Keratinocyte (primary cell): ENCODE results near the gene SAPCD1.

Experiments
- EZH2 ChIP-seq: IDR thresholded peaks from one replicate; pipeline ENCODE4 v1.6.1; 2012; ENCODE audit warnings: inconsistent platforms, mild to moderate bottlenecking, low read length, moderate library complexity
- TF ChIP-seq, protein P1 (sequence below), 3 experiments: IDR thresholded peaks in 1 of 3; conservative IDR thresholded peaks in 1 of 3; optimal IDR thresholded peaks in 1 of 3; 2 replicates in 2 of 3; 3 replicates in 1 of 3; pipeline versions ENCODE3 to v1.5.1; 2011; ENCODE audit warnings: low read length in 3 of 3, mild to moderate bottlenecking in 3 of 3, moderate library complexity in 2 of 3, control low read depth in 1 of 3, inconsistent platforms in 1 of 3; ENCODE audit not compliant: insufficient read depth in 2 of 3; ENCODE audit errors: extremely low read depth in 1 of 3

DNA sequence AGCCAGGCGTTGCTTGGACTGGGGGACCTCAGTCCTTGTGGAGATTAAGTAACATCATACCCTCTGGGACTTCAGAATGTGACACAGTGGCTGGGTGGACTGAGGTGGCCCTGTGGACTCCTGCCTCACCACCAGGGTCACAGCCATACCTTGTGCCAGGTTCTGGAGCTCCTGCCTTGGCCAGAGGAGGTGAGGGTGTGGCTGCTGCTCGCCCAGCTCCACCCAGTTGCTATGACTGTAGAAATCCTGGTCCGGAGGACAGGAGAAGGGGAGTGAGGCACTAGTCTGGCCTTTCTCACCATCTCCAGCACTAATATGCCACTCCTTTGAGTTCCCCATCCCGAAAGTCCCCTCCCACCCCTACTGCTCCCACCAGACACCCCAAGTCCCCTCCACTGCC lies 12.7 kb downstream of the SAPCD1 start:
- TF ChIP-seq, protein P1, sequence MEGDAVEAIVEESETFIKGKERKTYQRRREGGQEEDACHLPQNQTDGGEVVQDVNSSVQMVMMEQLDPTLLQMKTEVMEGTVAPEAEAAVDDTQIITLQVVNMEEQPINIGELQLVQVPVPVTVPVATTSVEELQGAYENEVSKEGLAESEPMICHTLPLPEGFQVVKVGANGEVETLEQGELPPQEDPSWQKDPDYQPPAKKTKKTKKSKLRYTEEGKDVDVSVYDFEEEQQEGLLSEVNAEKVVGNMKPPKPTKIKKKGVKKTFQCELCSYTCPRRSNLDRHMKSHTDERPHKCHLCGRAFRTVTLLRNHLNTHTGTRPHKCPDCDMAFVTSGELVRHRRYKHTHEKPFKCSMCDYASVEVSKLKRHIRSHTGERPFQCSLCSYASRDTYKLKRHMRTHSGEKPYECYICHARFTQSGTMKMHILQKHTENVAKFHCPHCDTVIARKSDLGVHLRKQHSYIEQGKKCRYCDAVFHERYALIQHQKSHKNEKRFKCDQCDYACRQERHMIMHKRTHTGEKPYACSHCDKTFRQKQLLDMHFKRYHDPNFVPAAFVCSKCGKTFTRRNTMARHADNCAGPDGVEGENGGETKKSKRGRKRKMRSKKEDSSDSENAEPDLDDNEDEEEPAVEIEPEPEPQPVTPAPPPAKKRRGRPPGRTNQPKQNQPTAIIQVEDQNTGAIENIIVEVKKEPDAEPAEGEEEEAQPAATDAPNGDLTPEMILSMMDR (optimal IDR thresholded peaks at IDR 0.05 in 1 of 3, IDR thresholded peaks at IDR 0.05 in 1 of 3, conservative IDR thresholded peaks at IDR 0.05 in 1 of 3; ENCODE audit: extremely low read depth in 1 of 3, insufficient read depth in 2 of 3, low read length in 3 of 3), result no peak
- TF ChIP-seq EZH2, result no peak
